H7 (cell line): ENCODE results near the gene BSDC1. TPM values are rescaled to one million over a fixed set of nuclear protein-coding genes. Genes with fewer than 3 reads are reported as not detected.
A peak's percentile ranks its signal among the peaks of the same experiment; 100 is the strongest.
"Not testable (repeated sequence)": the region's sequence is repeated elsewhere in the genome, so short reads cannot be mapped to it uniquely, and the experiment has no call there.

ENCODE experiments used
- DNase-seq: peaks from one replicate; pipeline ENCODE4 v3.0.0; 2012
- H3K27me3 ChIP-seq: 2 replicates; pipeline ENCODE4 v1.6.0; 2011; ENCODE audit warnings: mild to moderate bottlenecking, low read length; ENCODE audit not compliant: control insufficient read depth, insufficient read depth
- H3K36me3 ChIP-seq: replicated peaks from 2 replicates; pipeline ENCODE4 v1.5.1; 2011; ENCODE audit warnings: low read length; ENCODE audit not compliant: control insufficient read depth, insufficient read depth
- H3K4me3 ChIP-seq: 2 replicates; pipeline ENCODE4 v1.5.1; 2011; ENCODE audit warnings: low read depth, mild to moderate bottlenecking, control low read depth, low read length, moderate library complexity; ENCODE audit not compliant: insufficient read depth
- total RNA-seq: library from RNA; depleted of rRNA; stranded (reverse); fragments of >200 nt; shearing (Covaris generic); gene quantifications from 2 replicates; pipeline ENCODE4 v1.2.3, GENCODE V29; 2014; rRNA removed

Gene BSDC1, protein sequence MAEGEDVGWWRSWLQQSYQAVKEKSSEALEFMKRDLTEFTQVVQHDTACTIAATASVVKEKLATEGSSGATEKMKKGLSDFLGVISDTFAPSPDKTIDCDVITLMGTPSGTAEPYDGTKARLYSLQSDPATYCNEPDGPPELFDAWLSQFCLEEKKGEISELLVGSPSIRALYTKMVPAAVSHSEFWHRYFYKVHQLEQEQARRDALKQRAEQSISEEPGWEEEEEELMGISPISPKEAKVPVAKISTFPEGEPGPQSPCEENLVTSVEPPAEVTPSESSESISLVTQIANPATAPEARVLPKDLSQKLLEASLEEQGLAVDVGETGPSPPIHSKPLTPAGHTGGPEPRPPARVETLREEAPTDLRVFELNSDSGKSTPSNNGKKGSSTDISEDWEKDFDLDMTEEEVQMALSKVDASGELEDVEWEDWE
- 91.5 and 97.8 TPM in 2 replicates for total RNA-seq

DNA sequence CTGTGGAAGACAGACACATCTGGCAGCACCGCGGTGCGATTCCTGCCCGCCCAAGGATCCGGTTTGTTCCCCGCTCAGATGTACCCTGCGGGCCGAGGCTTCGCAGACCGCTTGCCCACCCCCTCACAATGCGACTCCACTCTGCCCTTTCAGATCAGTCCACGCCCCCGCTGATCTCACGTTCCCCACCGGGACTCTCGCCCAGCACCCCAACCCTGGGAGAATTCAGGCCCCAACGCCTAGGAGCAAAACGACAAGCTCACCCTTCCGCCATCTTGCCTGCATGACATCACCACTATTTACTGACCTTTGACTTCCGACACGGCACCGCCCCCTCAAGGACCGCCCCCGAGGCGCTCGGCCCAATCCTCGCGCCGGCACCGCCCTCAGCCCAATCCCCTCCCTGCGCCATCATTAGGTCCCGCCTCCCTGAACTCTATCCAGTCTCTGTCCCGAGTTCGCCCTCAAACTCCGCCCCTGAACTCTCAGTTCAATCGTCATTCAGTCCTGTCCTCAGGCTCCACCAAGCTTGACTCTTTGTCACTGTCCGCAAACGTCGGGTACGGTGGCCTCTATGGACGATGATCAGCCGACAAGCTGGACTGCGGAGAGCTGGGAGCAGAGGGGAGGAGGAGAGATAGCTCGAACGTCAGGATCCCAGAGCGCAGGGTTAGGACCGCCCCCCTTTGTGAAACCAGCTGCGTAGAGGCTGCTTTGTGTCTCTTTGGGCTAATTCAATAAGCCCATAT, at the start of gene BSDC1:
Gene BSDC1 (minus strand): TSS at position 301 of the 749 bp plus-strand sequence. CDS start 27 bp downstream, at position 274.
- Histone ChIP-seq H3K27me3 (no peaks in the 10 kb centered on the region), H3K36me3 (peaks cover 6% of the 10 kb centered on the region), H3K4me3 (peak within 1 kb of the TSS; percentile 89)
- DNase-seq = peak; percentile 97

DNA sequence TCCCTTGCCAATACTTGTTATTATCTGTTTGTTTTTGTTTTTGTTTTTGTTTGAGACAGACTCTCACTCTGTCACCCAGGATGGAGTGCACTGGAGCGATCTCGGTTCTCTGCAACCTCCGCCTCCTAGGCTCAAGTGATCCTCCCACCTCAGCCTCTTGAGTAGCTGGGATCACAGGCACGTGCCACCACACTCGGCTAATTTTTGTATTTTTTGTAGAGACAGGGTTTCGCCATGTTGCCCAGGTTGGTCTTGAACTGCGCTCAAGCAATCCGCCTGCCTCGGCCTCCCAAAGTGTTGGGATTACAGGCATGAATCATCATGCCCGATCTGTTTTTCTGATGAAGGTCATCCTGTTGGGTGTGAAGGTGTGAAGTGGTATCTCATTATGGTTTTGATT, 47.2 kb upstream of the BSDC1 start:
- DNase-seq, H3K27me3 ChIP-seq, H3K4me3 ChIP-seq, H3K36me3 ChIP-seq: not testable (repeated sequence)

DNA sequence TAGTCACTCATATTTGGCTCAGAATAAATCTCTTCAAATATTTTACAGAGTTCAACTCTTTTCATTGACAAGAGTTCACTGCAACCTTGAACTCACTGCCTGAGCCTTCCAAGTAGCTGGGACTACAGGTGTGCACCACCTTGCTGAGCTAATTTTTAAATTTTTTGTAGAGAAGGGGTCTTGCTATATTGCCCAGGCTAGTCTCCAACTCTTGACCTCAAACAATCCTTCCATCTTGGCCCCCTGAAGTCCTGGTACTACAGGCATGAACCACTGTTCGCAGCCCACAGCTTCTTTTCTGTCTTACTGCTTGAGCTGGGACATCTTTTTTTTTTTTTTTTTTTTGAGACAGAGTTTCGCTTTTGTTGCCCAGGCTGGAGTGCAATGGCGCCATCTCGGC, 44.5 kb upstream of the BSDC1 start:
- not testable (repeated sequence) for H3K4me3 ChIP-seq, H3K27me3 ChIP-seq, DNase-seq, H3K36me3 ChIP-seq

DNA sequence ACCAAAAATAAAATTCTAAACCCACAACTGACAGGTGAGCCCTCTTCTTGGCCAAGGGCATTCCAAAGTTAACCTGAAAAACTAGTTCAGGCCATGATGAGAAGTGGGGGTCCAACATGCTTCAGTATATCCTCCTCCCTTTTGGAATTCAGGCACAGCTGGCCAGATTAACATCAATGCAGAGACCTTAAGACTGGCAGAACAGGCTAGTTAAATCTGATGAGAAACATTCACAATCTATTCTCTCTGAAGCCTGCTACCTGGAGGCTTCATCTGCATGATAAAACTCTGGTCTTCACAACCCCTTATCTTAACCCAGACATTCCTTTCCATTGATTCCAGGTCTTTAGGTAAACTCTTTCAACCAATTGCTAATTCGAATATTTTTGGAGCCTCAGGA, 43.9 kb upstream of the BSDC1 start:
- H3K4me3 ChIP-seq = no peak overlapping the region
- peak; percentile 26 for DNase-seq
- H3K36me3 ChIP-seq = no peaks in the 10 kb centered on the region
- no peaks in the 10 kb centered on the region for H3K27me3 ChIP-seq

DNA sequence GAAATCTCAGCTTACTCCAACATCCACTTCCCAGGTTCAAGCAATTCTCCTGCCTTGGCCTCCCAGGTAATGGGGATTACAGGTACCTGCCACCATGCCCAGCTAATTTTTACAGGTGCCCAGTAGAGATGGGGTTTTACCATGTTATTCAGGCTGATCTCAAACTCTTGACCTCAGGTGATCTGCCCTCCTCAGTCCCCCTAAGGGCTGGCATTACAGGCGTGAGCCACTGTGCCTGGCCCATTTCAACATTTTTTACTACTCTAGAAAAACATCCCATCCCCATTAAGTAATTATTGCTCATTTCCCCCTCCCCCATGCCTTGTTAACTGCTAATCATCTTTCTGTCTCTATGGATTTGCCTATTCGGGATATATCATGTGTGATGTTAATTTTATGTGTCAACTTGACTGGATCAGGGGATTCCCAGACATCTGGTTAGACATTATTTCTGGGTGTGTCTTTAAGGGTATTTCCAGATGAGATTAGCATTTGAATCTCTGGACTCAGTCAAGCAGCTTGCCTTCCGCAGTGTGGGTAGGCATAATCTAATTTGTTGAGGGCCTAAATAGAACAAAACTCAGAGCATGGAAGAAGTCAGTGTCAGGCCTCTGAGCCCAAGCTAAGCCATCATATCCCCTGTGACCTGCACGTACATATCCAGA, 37.6 kb upstream of the BSDC1 start:
- DNase-seq = no peak
- H3K4me3 ChIP-seq = no peak overlapping the region
- H3K36me3 ChIP-seq = no peaks in the 10 kb centered on the region
- no peaks in the 10 kb centered on the region for H3K27me3 ChIP-seq

DNA sequence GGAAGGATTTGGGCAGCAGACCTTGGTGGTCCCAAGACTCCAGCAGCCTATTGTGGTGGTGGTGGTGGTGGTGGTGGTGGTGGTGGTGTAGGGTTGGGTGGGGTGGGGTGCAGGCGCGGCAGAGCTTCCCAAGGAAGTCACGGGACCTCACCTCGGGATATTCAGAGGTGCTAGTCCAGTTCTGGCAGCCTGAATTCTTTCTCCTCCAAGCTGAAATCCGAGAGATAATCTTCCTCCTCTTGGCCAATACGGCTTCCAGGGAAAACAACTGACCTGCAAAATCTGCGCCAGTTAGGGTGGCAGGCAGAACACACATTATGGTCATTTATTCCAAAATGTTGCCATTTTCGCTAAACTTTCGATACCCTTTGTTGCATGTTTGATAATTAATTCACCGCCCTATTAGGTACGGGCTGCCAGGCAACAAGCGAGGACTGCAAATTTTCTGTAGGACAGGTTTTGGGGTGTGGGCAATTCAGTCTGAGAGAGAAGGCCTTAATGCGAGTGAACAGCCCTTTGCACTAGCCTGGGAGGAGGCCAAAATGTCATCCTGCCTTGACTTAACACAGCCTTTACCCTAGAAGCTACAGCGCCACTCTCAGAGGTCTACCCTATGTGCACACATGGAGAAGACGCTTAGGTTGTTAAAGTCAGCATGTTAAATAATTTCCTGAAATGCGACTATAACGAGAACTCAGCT, 33.2 kb upstream of the BSDC1 start:
- H3K36me3 ChIP-seq = no peaks in the 10 kb centered on the region
- no peak overlapping the region for H3K4me3 ChIP-seq

DNA sequence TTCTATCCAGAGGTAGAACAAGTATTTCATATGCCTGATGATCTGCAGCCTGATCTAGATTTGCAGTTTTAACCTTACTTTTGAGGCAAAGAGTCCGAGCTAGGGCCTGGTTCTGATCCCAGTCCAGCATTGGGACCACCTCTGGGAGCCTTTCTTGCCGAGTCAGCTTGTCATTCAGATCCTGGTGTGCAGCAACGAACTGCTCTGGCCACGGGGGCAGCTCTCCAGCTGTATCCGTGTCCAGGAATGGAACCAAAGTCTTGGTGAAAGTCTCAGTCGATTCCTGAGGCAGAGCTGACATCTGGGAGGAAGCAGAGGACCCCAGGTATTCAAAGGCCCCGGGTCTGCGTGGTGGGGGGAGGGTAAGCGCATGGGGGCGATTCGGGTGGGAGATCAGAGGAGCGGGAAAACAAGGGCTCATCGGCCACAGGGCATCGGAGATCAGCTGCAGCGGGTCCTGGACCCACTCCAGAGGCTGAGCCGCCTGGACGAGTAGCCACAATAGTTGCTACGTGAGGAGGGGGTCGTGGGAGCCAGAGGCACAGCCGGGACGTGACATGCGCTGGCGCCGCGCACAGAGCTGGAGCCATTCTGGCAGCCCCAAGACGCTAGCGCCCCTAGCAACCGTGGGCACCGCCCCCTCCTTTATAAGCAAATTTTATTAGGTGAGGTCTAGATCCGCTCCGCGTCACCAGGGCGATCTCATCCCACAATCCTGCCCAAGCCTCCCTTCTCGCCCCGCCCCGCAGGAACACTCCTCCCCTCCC, 32.4 kb upstream of the BSDC1 start:
- Histone ChIP-seq H3K4me3 (peak overlapping the region; percentile 9; the same call in 1 of the 2 replicates), H3K27me3 (no peaks in the 10 kb centered on the region; the same call in 1 of the 2 replicates), H3K36me3 (no peaks in the 10 kb centered on the region)
- DNase-seq = peak; percentile 62

More for the DNA sequence above, 33.2 kb upstream of the BSDC1 start:
- DNase-seq = no peak
- no peaks in the 10 kb centered on the region; the same call in 1 of the 2 replicates for H3K27me3 ChIP-seq

DNA sequence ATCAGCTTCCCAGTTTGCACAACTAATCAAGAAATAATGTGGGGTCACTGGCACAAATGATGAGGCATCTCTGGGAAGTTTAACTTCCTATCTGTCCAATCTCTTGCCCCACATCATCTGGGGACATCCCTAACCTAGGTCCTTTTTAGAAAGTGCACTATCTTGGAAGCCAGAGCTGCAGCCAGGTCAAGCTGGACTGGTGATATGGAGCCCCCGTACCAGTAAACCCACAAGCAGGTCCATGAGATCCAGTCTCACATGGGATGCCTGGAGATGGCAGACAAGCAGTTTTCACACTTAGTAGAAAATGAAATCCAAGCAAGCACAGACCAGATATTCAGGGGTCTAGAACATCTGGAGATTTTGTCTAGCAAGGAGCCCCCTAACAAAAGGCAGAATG, 27.5 kb upstream of the BSDC1 start:
- Histone ChIP-seq H3K4me3 (no peak overlapping the region), H3K27me3 (no peaks in the 10 kb centered on the region; the same call in 1 of the 2 replicates), H3K36me3 (no peaks in the 10 kb centered on the region)
- no peak for DNase-seq

DNA sequence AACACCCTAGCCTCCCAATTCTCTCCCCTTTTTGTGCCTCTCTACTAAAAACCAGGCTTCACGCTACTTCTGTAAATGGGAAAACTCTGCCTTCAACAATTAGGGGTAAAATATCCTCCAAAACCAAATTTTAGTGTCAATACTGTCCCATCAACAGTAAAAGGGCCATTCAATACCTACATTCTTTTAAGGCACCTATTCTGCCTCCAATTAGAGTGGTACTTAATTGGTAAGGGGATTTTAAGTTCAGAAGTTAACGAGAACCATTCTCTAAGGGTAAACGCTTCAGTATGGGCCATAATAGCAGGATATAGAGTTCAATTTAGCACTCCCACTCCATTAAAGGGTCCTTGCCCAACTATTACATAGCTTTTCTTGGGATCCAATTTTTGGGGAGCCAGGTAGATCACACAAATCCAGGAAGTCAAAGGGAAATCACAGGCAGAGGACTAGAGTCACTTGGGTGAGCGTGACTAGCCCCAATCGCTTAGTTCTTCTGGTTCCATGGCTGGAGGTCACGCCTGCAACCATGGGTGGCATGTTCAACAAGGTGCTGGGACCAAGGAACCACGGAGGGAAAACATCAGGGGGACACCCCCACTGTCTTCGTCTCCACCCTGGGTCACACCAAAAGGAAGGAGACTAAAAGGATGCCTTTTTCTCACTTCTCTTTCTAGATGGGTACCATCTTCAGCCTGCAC, 20.1 kb upstream of the BSDC1 start:
- H3K36me3 ChIP-seq = no peaks in the 10 kb centered on the region
- no peak for DNase-seq
- H3K27me3 ChIP-seq = no peaks in the 10 kb centered on the region; the same call in 1 of the 2 replicates
- H3K4me3 ChIP-seq = no peak overlapping the region

DNA sequence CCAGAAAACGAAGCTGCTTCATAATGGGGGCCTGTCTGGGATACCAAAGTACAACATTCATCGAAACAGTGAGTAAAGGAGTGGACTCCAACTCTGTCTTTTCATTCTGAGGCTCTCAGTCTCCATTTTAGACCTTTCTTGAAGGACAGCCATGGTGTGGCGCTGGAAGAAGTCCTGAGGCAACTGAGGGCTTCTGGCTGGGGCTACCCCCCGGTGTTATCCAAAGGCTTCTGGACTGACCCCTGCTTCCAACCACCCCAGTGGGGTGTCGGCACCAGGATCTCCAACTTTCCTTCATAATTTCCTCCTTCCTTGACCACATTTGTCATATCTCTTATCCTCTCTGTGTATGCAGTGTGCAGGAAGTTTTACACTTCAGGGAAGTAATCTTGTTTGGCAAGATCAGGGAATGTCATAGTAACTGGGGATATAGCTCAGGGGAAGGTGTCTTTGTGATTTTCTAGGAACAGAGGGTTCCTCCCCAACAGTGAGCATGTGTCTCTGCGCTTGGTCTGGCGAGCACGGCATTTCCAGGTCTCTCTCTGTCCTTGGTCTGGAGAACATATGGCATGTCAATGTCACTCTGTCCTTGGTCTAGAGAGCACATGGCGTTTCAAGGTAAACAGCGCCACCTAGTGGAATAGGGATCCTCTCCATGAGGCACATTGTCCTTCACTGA, 19.4 kb upstream of the BSDC1 start:
- peak; percentile 58 for DNase-seq
- no peak overlapping the region for H3K4me3 ChIP-seq

DNA sequence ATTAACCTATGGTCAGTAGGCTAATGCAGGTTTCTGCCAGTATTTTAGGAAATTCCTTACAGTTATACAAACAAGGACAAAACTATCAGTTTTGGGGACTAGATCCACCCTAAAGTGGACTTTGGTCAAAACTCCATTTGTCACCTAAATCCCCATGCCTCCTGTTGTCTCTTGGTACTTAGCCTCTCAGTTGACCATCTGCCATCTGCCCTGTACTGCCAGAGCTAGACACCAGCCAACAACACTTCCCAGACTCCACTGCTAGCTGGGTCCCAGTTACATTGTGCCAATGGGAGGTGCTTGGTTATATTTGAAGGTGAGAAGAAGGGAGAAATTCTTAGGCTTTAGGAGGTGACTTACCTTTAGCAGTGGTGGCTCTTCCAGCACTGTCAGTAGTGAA, 17.0 kb upstream of the BSDC1 start:
- Histone ChIP-seq H3K27me3 (no peaks in the 10 kb centered on the region; the same call in 1 of the 2 replicates), H3K4me3 (no peak overlapping the region), H3K36me3 (no peaks in the 10 kb centered on the region)
- no peak for DNase-seq

More for the DNA sequence above, 19.4 kb upstream of the BSDC1 start:
- Histone ChIP-seq H3K36me3 (no peaks in the 10 kb centered on the region), H3K27me3 (no peaks in the 10 kb centered on the region; the same call in 1 of the 2 replicates)

DNA sequence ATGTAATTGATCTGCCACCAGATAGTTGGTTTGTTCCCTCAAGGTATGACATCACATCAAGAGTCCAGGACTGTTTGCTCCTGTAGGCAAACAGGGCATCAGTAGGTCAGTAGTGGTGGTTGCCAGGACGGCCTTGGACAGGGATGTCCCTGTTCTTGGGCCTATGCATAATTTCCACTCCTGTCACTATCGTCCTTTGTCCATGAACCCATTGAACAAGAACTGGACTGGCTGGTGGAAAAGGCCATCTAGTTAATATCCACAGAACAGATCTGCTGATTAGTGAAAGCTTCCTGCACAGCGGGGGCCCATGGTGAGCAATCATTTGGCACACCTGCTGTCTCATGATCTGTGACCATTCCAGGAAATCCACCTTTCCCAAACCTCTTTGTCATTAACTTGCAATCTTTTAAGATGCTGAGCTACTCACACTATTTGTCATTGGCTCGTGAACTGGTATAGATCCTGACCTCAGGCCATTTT, 12.4 kb upstream of the BSDC1 start:
- no peaks in the 10 kb centered on the region for H3K36me3 ChIP-seq
- no peak overlapping the region for H3K4me3 ChIP-seq
- no peaks in the 10 kb centered on the region for H3K27me3 ChIP-seq
- no peak for DNase-seq
